ENCODE measurements around the gene PLSCR3.
"Not testable (repeated sequence)": the region's sequence is repeated elsewhere in the genome, so short reads cannot be mapped to it uniquely, and the experiment has no call there.

Gene PLSCR3

GRCh38 chr17:7382901-7383300 is 11.4 kb downstream of the PLSCR3 start:
- FAIRE-seq (no peak), DNase-seq (ENCODE audit: low spot score) (no peak)

- FAIRE-seq (no peak), DNase-seq (ENCODE audit: low spot score) (no peak)
Observed at GRCh38 chr17:7380855-7381683, 13.3 kb downstream of the PLSCR3 start, which contains the start of gene TNK1. Gene TNK1 (plus strand): TSS chr17:7381089. CDS start chr17:7382927, 1,838 bp downstream.

DNA sequence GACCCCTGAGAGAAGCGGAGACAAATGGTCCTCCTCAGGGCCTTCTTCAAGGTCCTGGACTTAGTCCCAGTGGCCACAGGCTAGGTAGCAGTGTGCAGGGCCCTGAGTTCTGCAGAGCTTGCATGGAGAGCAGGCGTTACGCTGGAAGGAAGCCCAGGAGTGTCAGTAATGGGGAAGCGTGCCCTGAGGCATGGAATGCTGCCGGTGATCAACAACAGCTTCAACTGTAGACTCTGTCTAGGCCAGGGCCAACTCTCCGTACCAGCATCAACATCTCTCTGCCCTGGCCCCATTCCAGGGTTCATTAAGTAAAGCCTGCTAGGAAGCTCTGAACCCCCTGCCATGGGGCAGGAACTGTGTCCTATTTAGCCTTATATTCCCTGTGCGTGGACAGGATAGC is 14.0 kb downstream of the PLSCR3 start:
- DNase-seq (ENCODE audit: low spot score) (no peak), FAIRE-seq (no peak)

DNA sequence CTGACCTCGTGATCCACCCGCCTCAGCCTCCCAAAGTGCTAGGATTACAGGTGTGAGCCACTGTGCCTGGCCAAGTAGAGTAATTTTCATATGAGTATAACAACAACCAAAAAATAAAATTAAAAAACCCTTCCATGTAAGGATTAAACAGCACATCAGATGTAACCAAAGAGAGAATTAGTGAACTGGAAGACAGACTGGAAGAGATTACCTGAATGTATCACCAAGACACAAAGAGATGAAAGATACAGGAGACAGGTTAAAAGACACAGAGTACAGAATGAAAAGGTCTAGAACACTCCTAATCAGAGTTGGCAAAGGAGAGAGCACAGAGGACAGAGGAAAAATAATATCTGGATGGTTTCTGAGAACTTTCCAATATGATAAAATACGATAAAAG is 15.2 kb downstream of the PLSCR3 start:
- DNase-seq (ENCODE audit: low spot score) (no peak), FAIRE-seq (no peak)

GRCh38 chr17:7374353-7374752 is 20.0 kb downstream of the PLSCR3 start:
- DNase-seq (ENCODE audit: low spot score) (no peak), FAIRE-seq (no peak)

GRCh38 chr17:7370853-7371252 is 23.5 kb downstream of the PLSCR3 start:
- DNase-seq (ENCODE audit: low spot score): no peak
- FAIRE-seq: no peak

- FAIRE-seq (no peak), DNase-seq (ENCODE audit: low spot score) (no peak)
Observed at GRCh38 chr17:7369825-7370224, 24.5 kb downstream of the PLSCR3 start.

- DNase-seq (ENCODE audit: low spot score); FAIRE-seq: not testable (repeated sequence)
Observed at GRCh38 chr17:7368599-7368994, 25.7 kb downstream of the PLSCR3 start.

GRCh38 chr17:7367918-7368598 is 26.3 kb downstream of the PLSCR3 start:
- DNase-seq (ENCODE audit: low spot score) (no peak), FAIRE-seq (no peak)

DNA sequence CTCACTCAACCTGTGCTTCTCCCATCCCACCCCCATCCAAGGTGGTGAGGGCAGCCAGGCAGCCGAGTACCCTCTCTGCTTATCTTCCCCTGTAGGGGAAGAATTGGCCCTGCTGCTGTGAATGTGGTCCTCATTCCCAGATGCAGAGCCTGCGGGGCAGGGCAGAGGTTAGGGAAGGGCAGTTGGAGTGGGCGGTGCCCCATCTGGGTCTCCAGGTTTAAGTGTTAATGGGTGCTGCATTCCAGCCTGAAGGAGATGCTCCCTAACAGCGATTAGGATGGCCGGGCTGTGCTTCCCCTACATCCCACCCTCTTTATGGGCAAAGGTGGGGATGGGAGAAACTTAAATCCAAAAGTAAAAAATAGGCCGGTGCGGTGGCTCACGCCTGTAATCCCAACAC is 27.2 kb downstream of the PLSCR3 start:
- FAIRE-seq (no peak), DNase-seq (ENCODE audit: low spot score) (no peak)

- not testable (repeated sequence) for DNase-seq (ENCODE audit: low spot score); FAIRE-seq
Observed at GRCh38 chr17:7365963-7366362, 28.4 kb downstream of the PLSCR3 start.

DNA sequence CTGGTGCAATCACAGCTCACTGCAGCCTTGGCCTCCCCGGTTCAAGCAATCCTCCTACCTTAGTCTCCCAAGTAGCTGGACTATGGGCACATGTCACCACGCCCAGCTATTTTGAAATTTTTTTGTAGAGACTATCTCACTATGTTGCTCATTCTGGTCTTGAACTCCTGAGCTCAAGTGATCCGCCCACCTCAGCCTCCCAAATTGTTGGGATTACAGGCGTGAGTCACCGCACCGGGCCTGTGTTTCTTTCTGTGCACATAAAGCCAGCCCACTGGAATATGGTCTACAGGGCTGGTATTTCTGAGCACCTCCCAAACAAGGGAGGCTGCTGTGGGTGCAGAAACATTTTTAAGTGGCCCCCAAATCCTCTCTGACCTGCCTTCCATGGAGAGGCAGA is 31.0 kb downstream of the PLSCR3 start:
- FAIRE-seq: no peak
- DNase-seq (ENCODE audit: low spot score): no peak

DNA sequence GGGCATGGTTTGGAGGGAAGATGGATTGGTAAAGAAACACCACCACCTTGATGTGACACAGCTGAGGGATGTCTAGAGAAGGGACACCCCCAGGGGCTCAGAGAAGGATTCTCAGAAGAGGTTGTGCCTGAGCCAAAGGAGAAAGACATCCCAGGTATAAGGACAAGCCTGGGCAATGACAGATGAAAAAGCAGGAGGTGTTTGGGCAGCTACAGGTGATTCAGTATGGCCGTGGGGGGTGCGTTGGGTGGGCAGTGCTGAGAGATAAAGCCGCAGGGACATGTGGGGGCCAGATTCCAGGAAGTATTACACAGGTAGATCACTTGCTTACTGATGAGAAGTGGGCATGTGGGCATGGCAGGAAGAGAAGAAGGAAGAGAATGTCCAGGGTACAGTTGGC is 32.4 kb downstream of the PLSCR3 start:
- no peak for FAIRE-seq

DNA sequence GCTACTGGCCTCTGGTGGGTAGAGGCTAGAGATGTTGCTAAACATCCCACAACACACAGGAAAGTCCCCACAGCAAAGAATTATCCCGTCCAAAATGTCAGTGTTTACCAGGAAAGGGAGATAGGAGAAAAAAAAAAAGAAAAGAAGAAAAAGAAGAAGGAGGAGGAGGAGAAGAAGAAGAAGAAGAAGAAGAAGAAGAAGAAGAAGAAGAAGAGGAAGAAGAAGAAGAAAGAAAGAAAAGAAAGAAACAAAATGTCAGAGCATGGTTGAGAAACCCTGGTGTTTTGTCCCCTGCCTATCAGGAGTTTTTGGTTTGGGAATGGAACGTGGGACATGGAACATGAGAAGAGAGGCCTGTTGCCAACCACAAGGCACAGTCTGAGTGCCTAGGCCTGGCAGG is 36.9 kb downstream of the PLSCR3 start:
- DNase-seq (ENCODE audit: low spot score) (no peak), FAIRE-seq (no peak)

More for the DNA sequence above, 32.4 kb downstream of the PLSCR3 start:
- DNase-seq (ENCODE audit: low spot score): no peak

- DNase-seq (ENCODE audit: low spot score) (no peak), FAIRE-seq (no peak)
Observed at GRCh38 chr17:7356756-7357155, 37.6 kb downstream of the PLSCR3 start.

DNA sequence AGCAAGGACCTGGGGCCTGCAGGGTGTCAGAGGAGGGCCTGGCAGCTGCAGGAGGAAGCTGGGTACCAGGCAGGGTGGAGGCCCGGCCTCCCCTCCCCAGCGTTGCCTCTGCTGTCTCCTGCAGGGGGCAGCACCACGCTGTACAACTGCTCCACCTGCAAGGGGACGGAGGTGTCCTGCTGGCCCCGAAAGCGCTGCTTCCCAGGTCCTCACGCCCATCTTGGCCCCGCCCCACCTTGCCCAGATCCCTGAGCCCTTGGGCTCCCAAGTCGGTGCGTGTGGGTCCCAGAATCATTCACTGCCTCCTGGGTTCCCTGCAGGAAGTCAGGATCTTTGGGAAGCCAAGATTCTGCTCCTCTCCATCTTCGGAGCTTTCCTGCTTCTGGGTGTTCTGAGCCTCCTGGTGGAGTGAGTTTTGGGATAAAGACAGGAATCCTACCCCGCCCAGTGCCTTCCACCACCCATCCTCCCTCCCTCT is 38.2 kb downstream of the PLSCR3 start:
- DNase-seq (ENCODE audit: low spot score) (peak; percentile 33), FAIRE-seq (no peak)

DNA sequence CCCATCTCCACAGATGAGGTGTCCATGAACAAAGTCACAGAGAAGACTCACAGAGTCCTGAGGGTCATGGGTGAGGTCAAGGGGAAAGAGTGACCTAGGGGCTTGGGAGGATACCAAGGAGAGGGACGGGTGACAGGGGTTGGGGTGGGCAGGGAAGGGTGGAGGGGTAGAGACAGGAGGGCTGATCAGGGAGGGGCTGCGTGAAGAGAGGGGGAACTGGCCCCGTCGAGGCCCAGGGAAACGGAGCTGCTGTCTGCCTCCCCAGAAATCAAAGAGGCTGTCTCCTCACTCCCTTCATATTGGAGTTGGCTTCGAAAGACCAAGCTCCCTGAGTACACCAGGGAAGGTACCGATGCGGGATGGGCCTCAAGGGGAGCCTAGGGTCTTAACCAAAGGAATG is 38.8 kb downstream of the PLSCR3 start:
- FAIRE-seq (no peak), DNase-seq (ENCODE audit: low spot score) (no peak)

DNA sequence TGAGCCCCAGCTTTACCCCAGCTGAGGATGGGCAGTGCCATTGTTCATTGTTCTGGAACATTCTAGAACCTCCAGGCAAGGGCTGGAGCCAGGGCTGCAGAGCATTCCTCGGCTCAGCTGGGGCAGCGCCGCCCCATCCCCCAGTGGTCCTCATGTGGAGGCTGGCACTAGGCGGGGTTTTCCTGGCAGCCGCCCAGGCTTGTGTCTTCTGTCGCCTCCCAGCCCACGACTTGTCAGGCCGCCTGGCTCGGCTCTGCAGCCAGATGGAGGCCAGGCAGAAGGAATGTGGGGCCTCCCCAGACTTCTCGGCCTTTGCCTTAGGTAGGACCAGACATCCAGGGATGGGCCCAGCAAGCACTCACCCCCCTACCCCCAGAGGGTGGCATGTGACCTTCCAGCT is 39.3 kb downstream of the PLSCR3 start, which contains the start of gene TMEM95:
Gene TMEM95, plus strand, starts transcription at position 104 of the 400 bp plus-strand sequence. Its CDS starts 49 bp downstream, at position 153.
- DNase-seq (ENCODE audit: low spot score): no peak
- no peak for FAIRE-seq

DNA sequence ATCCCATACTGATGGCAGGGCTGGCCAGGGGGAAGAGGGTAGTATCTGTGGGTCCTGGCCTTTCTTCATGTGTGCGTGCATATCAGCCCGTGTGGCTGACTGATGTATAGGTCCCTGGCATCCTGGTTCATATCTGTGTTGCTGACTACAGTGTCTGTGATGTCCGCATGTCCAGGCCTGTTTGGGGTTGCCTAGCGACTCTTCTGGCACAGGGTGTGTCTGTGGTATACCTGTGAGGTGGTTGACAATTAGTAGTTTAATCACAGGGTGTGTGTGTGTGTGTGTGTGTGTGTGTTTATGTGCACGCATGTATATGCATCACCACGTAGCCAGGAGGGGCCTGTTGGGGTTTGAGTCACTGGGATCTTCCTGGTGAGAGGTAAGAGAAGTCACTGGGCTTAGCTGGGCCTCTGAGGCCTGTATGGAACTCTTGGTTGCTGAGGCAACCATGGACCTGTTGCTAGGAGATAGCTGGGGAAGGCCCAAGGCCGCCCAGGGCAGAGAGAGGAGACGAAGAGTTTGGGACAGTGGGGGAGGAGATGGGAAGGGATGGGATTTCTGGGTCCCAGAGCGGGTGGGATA is 40.0 kb downstream of the PLSCR3 start:
- DNase-seq (ENCODE audit: low spot score): peak; percentile 47
- FAIRE-seq: no peak

DNA sequence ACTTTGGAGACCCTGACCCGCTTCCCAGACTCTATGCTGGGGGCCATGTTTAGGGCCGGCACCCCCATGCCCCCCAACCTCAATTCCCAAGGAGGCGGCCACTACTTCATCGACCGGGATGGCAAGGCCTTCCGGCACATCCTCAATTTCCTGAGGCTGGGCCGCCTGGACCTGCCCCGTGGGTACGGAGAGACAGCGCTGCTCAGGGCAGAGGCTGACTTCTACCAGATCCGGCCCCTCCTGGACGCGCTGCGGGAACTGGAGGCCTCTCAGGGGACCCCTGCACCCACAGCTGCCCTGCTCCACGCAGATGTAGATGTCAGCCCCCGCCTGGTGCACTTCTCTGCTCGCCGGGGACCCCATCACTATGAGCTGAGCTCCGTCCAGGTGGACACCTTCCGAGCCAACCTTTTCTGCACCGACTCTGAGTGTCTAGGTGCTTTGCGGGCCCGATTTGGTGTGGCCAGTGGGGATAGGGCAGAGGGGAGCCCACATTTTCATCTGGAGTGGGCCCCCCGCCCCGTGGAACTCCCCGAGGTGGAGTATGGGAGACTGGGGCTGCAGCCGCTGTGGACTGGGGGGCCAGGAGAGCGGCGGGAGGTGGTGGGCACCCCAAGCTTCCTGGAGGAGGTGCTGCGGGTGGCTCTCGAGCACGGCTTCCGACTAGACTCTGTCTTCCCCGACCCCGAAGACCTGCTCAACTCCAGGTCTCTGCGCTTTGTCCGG is 41.3 kb downstream of the PLSCR3 start:
- DNase-seq (ENCODE audit: low spot score) (no peak), FAIRE-seq (no peak)

- FAIRE-seq: no peak
- no peak for DNase-seq (ENCODE audit: low spot score)
Observed at GRCh38 chr17:7352503-7352889, 41.8 kb downstream of the PLSCR3 start.

Measured in RCC 7860 (cell line).